ENCODE measurements around the gene CBR3. TPM values are rescaled to one million over a fixed set of nuclear protein-coding genes. Genes with fewer than 3 reads are reported as not detected.

CBR3 gene
- total RNA-seq, 2 donors from 2014 or later: 19.3 to 27.6 TPM

- TF ChIP-seq CTCF (IDR thresholded peaks at IDR 0.05): no peak
- DNase-seq (ENCODE audit: low spot score) (no peak), ATAC-seq (ENCODE audit: insufficient number of reproducible peaks, low FRiP score, low read depth) (no peak)
- H3K4me1 ChIP-seq (ENCODE audit: control insufficient read depth in 1 of 2, low read depth in 2 of 2): no peaks in the 10 kb centered on the region
- peaks cover 7% of the 10 kb centered on the region for H3K36me3 ChIP-seq
- H3K4me3 ChIP-seq: no peak overlapping the region
- no peaks in the 10 kb centered on the region for H3K27me3 ChIP-seq (replicated peaks; ENCODE audit: insufficient read depth)
- no peaks in the 10 kb centered on the region for H3K9me3 ChIP-seq
- H3K27ac ChIP-seq: no peak overlapping the region
Observed at GRCh38 chr21:36163750-36164741, 29.2 kb downstream of the CBR3 start.

DNA sequence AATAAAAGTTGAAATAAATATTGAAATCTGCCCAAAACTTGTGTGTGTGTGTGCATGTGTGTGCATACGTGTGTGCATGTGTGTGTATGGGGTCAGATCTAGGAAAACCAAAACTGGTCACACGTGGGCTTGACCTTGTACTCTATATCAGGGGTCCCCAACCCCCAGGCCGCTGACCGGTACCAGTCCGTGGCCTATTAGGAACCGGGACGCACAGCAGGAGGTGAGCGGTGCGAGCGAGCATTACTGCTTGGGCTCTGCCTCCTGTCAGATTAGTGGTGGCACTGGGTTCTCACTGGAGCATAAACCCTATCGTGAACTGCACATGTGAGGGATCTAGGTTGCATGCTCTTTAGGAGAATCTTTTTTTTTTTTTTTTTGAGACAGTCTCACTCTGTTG, 30.5 kb downstream of the CBR3 start:
- Histone ChIP-seq H3K9me3 (no peaks in the 10 kb centered on the region), H3K36me3 (peaks cover 12% of the 10 kb centered on the region), H3K4me3 (no peak overlapping the region), H3K27me3 (replicated peaks; ENCODE audit: insufficient read depth) (no peaks in the 10 kb centered on the region), H3K4me1 (ENCODE audit: control insufficient read depth in 1 of 2, low read depth in 2 of 2) (no peaks in the 10 kb centered on the region), H3K27ac (no peak overlapping the region)
- no peak for DNase-seq (ENCODE audit: low spot score)
- no peak for ATAC-seq (ENCODE audit: insufficient number of reproducible peaks, low FRiP score, low read depth)
- TF ChIP-seq CTCF (IDR thresholded peaks at IDR 0.05): no peak

GRCh38 chr21:36166705-36167104, 31.8 kb downstream of the CBR3 start:
- Histone ChIP-seq H3K4me1 (ENCODE audit: control insufficient read depth in 1 of 2, low read depth in 2 of 2) (no peaks in the 10 kb centered on the region), H3K27ac (no peak overlapping the region), H3K9me3 (no peaks in the 10 kb centered on the region), H3K4me3 (no peak overlapping the region), H3K27me3 (replicated peaks; ENCODE audit: insufficient read depth) (no peaks in the 10 kb centered on the region), H3K36me3 (peaks cover 12% of the 10 kb centered on the region)
- no peak for TF ChIP-seq CTCF (IDR thresholded peaks at IDR 0.05)
- ATAC-seq (ENCODE audit: insufficient number of reproducible peaks, low FRiP score, low read depth) (no peak), DNase-seq (ENCODE audit: low spot score) (no peak)

DNA sequence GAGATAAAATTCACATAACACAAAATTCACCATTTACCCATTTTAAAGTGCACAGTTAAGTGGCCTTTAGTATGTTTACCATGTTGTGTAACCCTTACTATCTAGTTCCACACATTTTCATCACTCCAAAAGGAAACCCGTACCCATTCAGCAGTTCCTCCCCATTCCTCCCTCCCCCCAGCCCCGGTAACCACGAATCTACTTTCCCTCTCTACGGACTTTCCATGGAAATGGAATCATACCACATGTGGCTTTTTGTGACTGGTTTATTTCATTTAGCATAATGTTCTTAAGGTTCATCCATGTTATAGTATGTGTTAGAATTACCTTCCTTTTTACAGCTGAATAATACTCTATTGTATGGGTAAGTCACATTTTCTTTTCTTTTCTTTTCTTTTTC, 32.7 kb downstream of the CBR3 start:
- no peak for TF ChIP-seq CTCF (IDR thresholded peaks at IDR 0.05)
- Histone ChIP-seq H3K4me3 (no peak overlapping the region), H3K9me3 (no peaks in the 10 kb centered on the region), H3K4me1 (ENCODE audit: control insufficient read depth in 1 of 2, low read depth in 2 of 2) (no peaks in the 10 kb centered on the region), H3K27ac (no peak overlapping the region), H3K27me3 (replicated peaks; ENCODE audit: insufficient read depth) (no peaks in the 10 kb centered on the region), H3K36me3 (peaks cover 12% of the 10 kb centered on the region)
- no peak for ATAC-seq (ENCODE audit: insufficient number of reproducible peaks, low FRiP score, low read depth)
- DNase-seq (ENCODE audit: low spot score): no peak

DNA sequence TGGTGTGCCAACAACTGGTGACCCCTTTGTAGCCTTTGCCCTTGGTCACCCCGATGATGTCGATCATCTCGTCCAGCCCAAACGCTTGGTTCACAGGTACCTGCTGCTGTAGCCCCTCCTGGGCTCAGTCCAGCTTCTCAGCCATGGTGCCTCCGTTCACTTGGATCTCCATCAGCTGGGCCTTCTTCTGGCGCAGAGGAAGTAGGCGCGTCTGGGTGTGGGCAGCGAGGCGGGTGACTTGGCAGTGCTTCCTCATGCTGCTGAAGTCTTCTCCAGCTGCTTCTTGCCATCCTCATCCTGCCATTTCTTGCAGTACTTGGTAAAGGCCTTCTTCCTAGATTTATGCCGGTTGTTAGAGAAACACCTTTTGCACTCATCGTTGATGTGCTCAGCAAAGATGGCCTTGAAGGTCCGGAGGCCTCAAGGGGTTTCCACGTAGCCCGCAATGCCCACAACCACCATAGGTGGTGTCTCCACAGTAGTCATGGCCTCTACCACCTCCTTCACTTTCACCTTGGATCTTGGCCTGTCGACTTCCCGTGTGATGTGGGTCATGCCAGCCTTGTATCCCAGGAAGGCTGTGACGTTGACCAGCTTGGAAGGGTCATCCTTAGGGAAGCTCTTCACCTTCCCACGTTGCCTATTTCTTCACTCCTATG, 34.7 kb downstream of the CBR3 start:
- Histone ChIP-seq H3K36me3 (peaks cover 12% of the 10 kb centered on the region), H3K4me3 (no peak overlapping the region), H3K4me1 (ENCODE audit: control insufficient read depth in 1 of 2, low read depth in 2 of 2) (no peaks in the 10 kb centered on the region), H3K9me3 (no peaks in the 10 kb centered on the region), H3K27ac (no peak overlapping the region), H3K27me3 (replicated peaks; ENCODE audit: insufficient read depth) (no peaks in the 10 kb centered on the region)
- DNase-seq (ENCODE audit: low spot score) (no peak), ATAC-seq (ENCODE audit: insufficient number of reproducible peaks, low FRiP score, low read depth) (no peak)
- TF ChIP-seq CTCF (IDR thresholded peaks at IDR 0.05): no peak
